GM19463 (cell line): Measurements from ENCODE around the gene GLP1R.

ENCODE experiments used
- ATAC-seq: cut with Tn5 transposase; IDR thresholded peaks from one replicate; pipeline ENCODE4 v1.9.1; 2021; ENCODE audit warnings: mild to moderate bottlenecking, moderate library complexity; ENCODE audit not compliant: unreplicated experiment

The GLP1R gene

DNA sequence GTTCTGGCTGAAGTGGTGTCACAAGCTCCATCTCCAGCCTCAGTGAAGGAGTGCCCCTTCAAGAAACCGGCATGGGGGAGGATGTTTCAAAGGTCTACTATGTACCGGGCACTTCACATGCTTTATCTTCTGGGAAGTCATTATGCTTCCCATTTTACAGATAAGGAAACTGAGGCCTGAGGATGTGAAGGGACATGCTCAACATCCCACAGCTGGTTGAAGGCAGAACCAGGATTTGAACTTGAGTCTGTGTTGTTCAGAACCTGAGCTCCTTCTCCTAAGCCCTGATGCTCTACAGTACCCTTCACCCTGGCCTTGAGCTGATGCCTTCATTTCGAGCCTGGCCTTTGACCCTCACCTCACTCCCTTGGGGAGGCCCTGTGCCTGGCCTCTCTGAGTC, 13.0 kb downstream of the GLP1R start:
- ATAC-seq = no peak

DNA sequence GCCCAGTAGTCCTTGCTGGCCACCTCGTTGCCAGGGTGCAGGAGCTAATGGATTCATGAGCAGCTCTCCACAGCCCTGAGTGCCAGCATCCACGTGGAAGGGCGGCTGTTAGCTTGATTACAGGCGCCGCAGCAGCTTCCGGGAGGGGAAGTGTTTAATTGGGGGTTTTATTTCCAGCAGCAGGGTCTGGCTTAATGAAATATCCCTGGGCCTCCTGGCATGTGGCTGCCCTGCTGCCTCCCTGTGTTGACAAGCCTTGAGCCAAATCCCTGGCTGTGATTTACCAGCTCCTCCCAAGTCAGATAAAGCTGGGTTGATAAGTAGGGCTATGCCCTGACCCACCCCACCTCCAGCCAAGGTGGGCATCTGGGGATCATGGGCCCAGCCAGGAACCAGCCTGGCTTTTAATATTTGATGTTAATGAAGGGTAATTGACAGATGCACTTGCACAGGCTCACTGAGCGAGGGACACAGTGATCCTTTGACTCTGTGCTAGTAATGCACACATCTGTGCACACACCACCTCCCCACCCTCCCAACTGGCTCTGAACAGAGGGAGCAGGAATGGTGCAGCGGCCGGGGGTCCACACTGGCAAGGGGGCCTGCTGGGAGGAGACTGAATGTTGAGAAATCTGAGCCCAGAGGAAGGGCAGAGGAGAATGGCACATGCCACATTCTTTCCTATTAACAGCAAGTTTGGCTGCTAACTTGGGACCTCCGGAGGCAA, 13.6 kb downstream of the GLP1R start:
- ATAC-seq = no peak

DNA sequence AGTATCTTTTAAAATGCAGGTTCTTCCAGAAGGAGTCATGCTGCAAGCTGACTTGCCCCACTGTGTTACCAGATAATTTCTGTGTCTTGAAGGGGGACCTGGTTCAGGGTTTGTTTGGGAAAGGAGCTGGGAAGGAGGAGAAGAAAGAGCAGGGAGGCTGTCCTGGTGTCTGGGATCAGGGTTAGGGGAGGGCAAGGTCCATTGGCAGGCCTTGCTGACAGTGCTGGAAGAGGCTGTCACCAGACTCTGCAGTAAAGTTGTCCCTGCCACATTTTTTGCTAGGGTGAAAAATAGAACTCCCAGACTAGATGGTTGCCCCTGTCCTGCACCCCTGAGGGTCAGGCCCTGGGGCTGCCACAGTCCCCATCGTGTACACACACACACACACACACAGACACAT, 14.9 kb downstream of the GLP1R start:
- ATAC-seq = no peak

DNA sequence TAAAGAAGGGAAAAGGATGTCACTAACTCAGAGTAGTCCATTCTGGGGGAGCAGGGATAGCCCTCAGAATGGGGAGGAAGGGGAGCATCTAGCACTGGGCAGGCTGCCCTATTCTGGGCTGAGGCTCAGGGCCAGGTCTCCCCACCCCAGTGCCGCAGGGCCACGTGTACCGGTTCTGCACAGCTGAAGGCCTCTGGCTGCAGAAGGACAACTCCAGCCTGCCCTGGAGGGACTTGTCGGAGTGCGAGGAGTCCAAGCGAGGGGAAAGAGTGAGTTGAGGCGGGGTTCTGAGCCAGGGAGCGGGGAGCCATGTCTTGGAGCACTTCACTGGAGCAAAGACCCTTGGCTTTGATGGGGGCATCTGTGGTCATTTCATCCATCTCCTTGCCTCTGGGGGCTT, 17.0 kb downstream of the GLP1R start:
- ATAC-seq = no peak

DNA sequence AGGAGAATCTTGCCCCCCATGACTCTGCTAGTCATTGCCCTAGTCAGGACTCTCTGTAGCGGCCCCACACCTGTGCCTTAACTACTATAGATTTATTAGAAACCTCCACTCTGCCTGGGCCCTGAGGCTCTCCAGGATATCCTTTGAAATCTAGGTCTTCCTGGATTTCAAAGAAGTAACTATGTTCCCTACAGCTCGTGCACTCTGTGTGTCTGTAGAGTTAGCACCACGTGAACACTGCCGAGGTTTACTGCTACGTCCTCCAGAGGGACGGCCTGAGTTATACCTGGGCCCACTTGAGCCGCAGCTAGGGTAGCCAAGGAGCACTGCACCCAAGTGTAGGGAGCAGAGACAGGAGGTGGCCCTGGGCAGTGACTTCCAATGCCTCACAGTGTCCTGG, 19.8 kb downstream of the GLP1R start:
- ATAC-seq = no peak

DNA sequence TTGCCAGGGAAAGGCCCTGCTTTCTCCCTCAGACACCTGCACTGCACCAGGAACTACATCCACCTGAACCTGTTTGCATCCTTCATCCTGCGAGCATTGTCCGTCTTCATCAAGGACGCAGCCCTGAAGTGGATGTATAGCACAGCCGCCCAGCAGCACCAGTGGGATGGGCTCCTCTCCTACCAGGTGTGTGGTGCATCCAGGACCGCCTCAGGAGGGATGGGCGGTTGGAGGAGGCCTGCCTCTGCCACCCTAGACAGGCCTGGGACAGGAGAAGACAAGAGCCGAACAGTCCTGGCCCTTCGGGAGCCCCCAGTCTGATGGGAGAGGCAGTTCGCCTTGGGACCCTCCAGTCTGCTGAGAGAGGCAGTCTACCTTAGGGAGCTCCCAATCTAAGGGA, 24.2 kb downstream of the GLP1R start:
- ATAC-seq = no peak

DNA sequence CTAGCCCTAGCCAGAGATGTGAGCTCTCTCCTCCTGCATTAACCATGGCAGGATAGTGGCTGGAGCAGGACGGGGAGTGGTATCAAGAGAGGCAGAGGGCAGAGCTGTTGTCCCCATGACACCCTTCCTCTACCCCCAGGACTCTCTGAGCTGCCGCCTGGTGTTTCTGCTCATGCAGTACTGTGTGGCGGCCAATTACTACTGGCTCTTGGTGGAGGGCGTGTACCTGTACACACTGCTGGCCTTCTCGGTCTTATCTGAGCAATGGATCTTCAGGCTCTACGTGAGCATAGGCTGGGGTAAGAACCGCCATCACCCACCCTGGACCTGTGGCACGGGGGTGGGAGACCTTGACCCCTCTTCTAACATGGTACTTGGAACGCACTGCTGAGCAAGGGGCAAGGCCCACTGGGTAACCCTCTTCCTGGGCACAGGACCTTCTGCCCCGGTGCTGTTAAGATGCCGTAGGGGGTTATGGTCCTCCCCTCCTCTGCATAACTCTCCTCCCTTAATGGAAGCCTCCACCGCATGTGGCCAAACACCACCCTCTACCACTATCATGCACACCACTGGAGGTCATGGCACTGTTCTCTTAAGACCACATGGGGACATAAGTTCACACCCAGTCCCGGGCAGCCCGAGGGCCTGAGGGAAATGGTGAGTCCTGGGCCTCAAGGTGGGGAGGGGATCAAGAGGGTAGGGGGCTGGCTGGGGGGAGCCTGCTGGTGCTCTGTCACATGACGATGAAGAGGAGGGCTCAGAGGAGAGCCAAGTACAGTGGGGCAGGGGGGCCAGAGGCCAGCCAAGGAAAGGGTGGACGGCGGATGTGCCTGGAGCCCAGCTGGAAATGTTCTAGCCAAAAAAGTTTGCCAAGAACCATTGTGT, 25.1 kb downstream of the GLP1R start:
- no peak for ATAC-seq

DNA sequence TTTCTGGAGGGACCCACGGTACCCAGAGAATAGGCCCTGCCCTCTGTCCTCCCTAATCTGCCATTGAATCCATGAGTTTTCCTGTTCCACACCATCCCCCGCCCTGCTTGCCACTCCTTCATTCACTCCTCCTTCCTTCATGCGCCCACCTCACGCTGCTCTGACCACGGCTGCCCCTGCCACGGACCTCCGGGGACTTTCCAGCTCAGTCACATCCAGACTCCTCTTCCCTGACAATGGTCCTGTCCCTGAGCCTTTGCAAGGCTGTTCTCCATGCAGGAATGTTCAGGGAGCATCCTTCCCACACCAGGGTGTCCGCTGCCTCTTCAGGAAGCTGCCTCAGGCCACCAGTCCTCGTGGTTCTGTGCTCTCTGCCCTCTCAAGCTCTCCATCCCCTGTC, 25.9 kb downstream of the GLP1R start:
- no peak for ATAC-seq

DNA sequence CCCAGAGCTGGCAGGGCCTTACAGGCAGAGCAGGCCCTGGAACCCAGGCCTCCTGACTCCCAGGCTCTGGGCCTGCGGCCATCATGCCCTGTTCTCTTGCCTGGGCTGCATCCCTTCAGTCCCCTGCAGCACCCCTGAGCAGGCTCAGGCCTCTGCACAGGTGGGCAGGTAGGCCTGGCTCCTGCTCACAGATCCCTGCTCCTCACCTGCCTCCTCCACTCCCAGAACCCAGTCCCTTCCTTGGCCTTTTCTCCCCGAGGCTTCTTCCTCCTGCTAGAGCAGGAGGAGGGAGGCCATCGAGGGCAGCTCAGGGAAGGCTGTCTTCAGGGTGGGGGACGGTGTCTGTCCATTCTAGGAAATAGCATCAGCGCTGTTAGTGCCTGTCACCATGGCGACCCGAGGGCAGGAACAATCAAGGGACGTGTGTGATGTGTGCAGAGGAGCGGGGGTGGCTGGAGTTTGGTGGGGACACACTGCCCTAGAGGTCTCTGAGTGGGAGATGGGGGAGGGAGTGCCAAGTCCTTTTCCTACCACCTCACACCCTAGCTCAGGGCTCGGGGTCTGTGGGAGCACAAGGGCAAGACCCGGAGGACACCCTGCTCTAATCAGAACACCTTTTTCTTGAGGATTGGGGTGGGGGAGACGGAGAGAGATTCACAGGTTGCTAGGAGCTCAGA, 26.6 kb downstream of the GLP1R start:
- ATAC-seq = no peak

DNA sequence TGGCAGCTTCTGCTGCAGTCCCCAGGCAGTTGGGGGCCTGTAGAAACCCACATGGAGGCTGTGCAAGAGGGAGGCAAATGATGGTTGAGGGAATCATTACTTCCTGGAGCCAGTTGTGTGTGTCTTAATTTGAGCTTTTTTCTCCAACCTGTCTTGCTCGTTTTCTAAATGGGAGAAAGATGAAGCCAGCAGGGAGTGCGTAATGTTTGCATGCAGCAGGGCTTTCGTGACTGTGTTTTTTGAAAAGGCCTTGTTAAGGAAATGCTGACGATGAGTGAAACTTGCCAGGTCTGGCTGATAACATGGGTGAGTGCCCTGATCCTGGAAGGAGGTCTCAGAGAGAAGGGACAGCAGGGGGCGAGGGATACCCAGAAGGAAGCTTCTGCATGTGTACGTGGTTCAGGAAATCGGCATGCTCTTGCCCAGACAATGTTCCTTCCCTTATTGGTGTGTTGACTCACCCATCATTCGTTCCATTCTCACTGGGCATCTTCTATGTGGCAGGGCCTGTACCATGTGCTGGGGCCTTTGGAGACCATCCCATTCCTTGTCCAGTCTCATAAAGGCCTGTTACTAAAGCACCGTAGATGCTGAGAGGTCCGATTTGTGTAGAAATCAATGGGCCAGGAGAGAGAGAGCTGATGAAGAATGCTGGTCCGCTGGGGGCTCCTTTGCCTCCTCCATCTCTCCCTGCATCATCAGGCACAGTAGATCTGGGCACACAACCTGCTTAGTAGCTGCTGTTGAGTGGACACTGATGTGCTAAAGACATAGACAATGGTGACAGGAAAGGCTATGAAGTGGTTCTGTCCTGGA, 27.4 kb downstream of the GLP1R start:
- ATAC-seq = no peak

DNA sequence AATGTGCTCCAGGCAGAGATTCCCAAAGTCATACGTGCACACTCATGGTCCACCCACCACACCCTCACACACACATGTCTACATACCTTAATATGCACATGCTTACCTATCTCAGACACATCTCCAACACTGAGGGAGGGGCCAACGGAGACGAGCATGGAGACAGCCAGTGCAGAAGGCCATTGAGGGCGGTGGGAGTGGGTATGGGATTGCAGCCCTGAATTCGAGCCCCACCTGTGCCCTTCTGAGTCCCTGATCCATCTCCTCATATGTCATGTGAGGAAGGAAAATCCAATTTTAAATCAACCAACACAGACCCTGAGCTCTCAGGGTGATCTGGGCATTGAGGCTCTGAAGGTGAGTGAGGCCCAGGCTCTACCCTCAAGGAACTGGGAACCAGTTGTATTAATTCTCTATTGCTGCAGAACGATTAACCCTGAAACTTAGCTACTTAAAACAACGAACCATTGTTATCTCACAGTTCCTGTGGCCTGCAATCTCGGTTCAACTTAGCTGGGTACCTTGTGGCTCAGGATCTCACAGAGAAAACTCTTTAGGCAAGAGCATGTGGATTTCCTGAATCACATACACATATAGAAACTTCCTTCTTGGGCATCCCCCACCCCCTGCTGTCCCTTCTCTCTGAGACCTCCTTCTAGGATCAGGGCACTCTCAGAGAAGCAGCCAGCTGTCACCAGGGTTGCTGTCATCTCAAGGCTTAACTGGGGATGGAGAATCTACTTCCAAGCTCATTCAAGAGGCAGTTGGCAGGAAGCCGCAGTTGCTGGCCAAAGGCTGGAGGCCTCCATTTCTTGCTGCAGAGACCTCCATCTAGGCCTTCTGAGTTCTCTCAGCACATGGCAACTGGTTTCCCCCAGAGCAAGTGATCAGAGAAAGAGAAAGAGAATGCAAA, 28.3 kb downstream of the GLP1R start:
- ATAC-seq = peak; percentile 56

DNA sequence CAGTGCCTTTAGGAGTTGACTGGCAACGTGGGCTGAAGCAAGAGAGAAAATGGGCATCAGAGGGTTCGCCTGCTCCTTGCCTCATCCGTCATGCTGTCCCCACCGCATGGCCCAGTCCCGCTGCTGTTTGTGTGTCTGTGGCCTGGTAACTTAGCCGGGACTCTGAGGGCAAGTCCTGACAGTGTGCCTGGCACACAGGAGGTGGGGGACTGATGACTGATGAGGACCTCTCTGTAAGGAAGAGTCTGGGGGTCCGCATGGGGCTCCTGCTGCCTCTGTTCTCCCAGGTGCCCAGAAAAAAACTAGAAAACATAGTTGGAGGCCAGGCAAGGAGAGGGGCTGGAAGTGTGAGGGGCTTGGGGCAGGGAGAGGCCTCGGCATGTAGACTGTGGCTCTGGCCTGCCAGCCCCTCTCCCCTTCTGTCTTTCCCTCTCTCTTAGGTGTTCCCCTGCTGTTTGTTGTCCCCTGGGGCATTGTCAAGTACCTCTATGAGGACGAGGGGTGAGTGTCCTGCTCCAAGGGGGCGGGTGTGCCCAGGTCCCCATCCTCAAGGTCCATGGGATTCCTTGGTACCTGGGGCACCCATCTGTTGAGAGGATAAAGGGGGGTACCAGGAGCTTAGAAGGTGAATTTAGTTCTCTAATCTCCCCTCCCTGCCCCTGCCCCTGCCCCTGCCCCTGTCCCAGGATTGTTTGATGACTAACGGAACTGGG, 29.5 kb downstream of the GLP1R start:
- ATAC-seq = no peak

DNA sequence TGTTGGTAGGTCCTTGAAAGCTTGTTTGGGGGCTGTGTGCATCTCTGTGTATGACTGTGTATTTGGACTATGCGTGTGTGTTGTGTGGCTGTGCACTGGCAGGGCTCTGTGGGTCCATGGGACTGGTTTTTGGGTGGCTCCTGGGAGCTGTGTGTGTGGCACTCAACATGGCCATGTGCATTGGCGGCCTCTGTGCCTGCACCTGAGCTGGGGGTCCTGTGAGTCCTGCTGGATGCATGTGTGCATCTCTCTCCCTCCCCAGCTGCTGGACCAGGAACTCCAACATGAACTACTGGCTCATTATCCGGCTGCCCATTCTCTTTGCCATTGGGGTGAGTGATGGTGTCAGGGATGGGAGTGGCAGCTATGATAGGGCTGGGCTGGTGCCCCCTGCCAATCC, 30.1 kb downstream of the GLP1R start:
- no peak for ATAC-seq

DNA sequence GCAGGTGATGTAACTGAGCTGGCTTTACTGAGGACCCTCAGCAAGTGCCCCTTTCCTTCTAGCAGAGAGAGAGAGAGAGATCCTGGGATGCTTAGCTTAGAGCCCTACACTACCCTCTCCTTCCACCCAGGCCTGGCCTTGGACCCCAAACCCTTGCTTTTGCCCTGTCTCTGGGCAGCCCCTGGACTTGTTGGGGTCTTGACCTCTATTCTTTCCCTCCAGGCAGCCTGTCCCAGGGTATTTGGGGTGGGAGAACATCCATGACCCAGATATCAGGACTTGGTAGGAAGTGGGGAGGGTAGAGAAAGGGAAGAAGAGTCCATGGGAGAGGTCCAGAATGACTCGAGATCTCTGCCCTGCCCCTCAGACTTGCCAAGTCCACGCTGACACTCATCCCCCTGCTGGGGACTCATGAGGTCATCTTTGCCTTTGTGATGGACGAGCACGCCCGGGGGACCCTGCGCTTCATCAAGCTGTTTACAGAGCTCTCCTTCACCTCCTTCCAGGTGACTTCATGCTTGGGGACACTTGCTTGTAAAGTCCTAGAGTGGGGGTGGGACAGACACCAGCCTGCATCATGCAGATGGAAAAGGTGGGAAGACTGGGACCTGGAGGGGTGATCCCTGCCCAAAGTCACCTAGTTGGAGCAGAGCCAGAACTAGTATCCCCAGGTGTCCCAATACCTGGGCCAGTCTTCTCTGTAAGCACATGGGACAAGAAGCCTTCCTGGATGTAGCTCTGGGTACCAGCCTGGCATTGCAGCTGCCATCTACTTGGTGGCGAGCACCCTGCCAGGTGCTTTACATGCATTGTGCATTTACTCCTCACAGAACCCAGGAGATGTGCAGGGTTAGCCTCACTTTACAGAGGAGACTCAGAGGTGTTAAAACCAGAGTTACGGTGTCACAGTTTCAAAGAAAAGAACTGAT, 30.9 kb downstream of the GLP1R start:
- no peak for ATAC-seq

DNA sequence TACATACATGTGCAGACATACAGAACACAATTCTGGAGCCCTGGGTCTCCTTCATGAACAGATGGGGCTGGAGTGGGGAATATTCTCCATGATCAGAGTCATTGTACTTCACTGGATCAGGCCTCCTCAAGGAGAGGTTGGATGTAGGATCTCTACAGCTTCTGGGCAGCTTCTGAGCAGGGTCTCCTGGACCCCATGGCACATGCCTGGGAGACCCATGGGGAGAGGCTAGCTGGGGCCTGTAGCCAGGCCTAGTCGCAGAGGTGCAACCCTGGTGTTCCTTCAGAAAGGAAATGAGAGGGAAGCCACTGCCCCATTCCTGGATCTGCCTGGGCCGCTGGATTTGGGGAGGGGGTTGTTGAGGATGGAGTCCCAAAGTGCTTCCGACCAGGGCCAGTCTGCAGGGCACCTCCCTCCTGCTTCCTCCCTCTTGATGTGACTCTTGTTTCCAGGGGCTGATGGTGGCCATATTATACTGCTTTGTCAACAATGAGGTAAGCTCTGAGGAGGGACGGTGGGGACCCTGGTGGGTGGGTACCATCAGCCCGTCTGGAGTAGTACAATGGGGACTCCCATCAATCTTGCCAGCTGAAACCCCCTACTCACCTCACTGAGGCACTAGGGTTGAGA, 31.8 kb downstream of the GLP1R start:
- no peak for ATAC-seq

DNA sequence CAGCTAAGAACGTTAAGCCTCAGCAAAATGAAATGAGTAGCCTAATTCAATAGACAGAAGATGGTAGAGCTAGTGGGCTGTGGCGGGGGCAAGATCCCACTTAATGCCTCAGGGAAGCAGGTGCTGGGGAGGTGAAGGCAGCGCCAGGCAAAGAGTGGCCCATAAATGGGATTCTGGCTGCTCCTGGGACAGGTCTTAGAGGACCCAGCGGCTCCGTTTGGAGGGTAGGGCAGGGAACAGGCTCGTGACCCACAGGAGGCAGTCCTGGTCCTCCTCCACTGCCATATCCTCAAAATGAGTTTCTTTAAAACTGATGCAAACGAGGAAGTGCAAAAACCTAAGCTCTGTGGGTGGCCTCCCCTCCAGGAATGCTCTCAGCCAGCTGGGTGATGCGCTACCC, 33.7 kb downstream of the GLP1R start:
- no peak for ATAC-seq

DNA sequence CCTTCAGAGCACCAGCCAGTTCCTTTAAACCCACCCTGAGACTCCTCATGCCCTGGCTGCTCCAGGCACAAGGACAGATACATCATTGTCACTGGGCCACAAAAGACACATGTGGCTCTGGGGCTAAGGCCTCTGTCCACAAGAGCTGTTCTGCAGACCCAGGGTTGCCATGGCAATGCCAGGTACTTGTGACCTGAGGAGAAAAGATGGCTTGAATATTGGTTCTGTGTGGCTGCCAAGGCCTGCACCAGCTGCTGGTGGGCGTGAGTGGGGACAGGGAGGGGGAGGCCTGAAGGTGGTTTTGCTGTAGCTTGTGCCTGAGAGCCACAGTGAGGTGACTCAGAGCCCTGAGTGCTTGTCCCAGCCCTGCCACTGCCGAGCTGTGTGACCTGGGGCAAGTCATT, 34.7 kb downstream of the GLP1R start:
- no peak for ATAC-seq

DNA sequence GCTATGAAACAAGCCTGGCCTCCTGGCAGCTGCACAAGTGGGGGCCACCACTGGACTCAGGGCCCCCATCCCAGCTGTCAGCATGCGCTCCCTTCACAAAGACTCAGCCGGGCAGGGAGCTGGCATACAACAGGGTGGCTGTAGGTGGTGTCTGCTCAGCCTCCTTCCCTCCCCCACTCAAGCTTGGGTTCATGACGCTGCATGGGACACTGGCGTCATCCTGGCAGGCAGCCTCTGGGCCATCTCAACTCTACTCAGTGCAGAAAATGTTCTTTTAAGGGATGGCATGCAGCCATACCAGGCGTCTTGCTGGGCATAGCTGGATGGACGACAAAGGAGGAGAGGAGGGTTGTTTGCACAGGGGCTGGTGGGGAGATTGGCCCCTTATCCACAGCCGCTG, 35.9 kb downstream of the GLP1R start:
- no peak for ATAC-seq
